ENCODE results near the gene CEP162.
"Not testable (repeated sequence)": the region's sequence is repeated elsewhere in the genome, so short reads cannot be mapped to it uniquely, and the experiment has no call there.

DNA sequence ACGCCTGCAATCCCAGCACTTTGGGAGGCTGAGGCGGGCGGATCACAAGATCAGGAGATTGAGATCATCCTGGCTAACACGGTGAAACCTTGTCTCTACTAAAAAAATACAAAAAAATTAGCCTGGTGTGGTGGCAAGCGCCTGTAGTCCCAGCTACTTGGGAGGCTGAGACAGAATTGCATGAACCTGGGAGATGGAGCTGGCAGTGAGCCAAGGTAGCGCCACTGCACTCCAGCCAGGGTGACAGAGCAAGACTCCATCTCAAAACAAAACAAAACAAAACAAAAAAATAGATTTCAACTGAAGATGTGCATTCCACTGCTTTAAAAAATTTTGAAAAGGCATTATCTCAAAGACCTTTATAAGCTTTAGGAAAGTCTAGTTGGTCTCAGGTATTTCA is 27.5 kb downstream of the CEP162 start:
- TF ChIP-seq, protein P1, sequence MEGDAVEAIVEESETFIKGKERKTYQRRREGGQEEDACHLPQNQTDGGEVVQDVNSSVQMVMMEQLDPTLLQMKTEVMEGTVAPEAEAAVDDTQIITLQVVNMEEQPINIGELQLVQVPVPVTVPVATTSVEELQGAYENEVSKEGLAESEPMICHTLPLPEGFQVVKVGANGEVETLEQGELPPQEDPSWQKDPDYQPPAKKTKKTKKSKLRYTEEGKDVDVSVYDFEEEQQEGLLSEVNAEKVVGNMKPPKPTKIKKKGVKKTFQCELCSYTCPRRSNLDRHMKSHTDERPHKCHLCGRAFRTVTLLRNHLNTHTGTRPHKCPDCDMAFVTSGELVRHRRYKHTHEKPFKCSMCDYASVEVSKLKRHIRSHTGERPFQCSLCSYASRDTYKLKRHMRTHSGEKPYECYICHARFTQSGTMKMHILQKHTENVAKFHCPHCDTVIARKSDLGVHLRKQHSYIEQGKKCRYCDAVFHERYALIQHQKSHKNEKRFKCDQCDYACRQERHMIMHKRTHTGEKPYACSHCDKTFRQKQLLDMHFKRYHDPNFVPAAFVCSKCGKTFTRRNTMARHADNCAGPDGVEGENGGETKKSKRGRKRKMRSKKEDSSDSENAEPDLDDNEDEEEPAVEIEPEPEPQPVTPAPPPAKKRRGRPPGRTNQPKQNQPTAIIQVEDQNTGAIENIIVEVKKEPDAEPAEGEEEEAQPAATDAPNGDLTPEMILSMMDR (IDR thresholded peaks at IDR 0.05; ENCODE audit: insufficient read depth, low read length, poor library complexity, severe bottlenecking): not testable (repeated sequence)
- not testable (repeated sequence) for TF ChIP-seq EZH2phosphoT487 (conservative IDR thresholded peaks at IDR 0.05; ENCODE audit: low read length)
